ENCODE measurements around the gene RUNDC3A.

GRCh38 chr17:44349553-44350070 lies 41.2 kb downstream of the RUNDC3A start:
- no peak for TF ChIP-seq CTCF (IDR thresholded peaks at IDR 0.05; ENCODE audit: low read depth, low read length)
- TF ChIP-seq POLR2A (IDR thresholded peaks at IDR 0.05; ENCODE audit: extremely low read depth, insufficient read length), result no peak
- no peak for TF ChIP-seq MAX (IDR thresholded peaks at IDR 0.05; ENCODE audit: low read depth, low read length)
